ENCODE data around the gene UMODL1. TPM values are rescaled to one million over a fixed set of nuclear protein-coding genes. Genes with fewer than 3 reads are reported as not detected.

Gene UMODL1
- total RNA-seq, 1 experiment from 2014 or later = 0.18 TPM

DNA sequence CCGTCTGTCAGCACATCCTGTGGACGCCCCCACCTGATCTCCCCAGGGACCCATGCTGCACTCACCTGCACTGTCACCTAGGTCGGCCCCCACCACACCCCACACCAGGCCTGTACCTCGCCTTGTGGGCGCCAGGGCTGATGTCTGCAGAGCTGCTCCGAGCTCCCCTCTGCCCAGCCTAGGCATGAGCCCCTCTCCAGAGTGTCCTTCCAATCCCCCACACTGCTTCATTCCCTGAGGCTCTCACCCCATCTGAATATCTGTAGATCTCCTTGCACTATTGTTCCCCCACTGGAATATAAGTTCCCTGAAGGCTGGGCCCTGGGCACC lies 12.2 kb downstream of the UMODL1 start:
- intact Hi-C loops (cut with micrococcal nuclease; ENCODE audit: unreplicated experiment) (no loop called here), in situ Hi-C loops (cut with HindIII; ENCODE audit: low pct_unique_long_range_greater_than_20kb, low sequenced_read_pairs) (no loop called here)
- TF ChIP-seq POLR2AphosphoS5 (IDR thresholded peaks at IDR 0.05; ENCODE audit: low read depth, low read length) (no peak), TCF7L2 (IDR thresholded peaks at IDR 0.05; ENCODE audit: low read depth, low read length) (no peak)
- TF ChIP-seq, protein P1, sequence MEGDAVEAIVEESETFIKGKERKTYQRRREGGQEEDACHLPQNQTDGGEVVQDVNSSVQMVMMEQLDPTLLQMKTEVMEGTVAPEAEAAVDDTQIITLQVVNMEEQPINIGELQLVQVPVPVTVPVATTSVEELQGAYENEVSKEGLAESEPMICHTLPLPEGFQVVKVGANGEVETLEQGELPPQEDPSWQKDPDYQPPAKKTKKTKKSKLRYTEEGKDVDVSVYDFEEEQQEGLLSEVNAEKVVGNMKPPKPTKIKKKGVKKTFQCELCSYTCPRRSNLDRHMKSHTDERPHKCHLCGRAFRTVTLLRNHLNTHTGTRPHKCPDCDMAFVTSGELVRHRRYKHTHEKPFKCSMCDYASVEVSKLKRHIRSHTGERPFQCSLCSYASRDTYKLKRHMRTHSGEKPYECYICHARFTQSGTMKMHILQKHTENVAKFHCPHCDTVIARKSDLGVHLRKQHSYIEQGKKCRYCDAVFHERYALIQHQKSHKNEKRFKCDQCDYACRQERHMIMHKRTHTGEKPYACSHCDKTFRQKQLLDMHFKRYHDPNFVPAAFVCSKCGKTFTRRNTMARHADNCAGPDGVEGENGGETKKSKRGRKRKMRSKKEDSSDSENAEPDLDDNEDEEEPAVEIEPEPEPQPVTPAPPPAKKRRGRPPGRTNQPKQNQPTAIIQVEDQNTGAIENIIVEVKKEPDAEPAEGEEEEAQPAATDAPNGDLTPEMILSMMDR (IDR thresholded peaks at IDR 0.05) = no peak
- ATAC-seq (no peak), DNase-seq (ENCODE audit: low read depth, low spot score) (no peak)
- BruUV-seq (replicated peaks) = no TSS peak
- ChIA-PET POLR2A (no interaction called here), CTCF (interaction anchor here (0.6 kb wide), 1 partner anchor 160 kb away, joined by 3 read pairs; no protein-coding TSS in a partner anchor)
- H3K27me3 ChIP-seq (ENCODE audit: control insufficient read depth, insufficient read depth, low read length) = no peaks in the 10 kb centered on the region
- H3K4me1 ChIP-seq (ENCODE audit: control insufficient read depth, insufficient read depth, low read length) = peaks cover 8% of the 10 kb centered on the region
- no peaks in the 10 kb centered on the region for H3K9me3 ChIP-seq (ENCODE audit: control insufficient read depth, insufficient read depth, low read depth, low read length)
- no peak overlapping the region for H3K27ac ChIP-seq (ENCODE audit: low read length)
- no peaks in the 10 kb centered on the region for H3K36me3 ChIP-seq (ENCODE audit: control insufficient read depth, insufficient read depth, low read length)
- H3K4me3 ChIP-seq (ENCODE audit: low read depth in 2 of 2, low read length in 2 of 2) = no peak overlapping the region

DNA sequence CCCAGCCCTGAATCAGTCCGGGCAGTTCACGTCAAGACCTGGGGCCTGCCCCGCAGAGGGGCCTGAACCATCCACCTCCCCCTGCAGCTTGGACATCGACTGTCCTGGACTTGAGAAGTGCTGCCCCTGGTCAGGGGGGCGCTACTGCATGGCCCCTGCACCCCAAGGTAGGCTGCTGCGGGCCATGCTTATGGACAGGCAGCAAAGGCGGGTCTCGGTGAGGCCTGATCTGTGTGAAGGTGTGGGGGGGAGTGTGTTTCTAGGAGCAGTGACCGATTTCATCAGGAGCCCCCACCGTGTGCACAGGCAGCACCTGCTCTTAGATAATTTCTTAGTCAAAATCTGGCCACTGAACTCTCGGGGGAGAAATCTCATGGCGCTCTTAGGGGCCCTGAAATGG lies 13.0 kb downstream of the UMODL1 start:
- no peak overlapping the region for H3K27ac ChIP-seq (ENCODE audit: low read length)
- no peak overlapping the region for H3K4me3 ChIP-seq (ENCODE audit: low read depth in 2 of 2, low read length in 2 of 2)
- H3K36me3 ChIP-seq (ENCODE audit: control insufficient read depth, insufficient read depth, low read length) = no peaks in the 10 kb centered on the region
- no peak for ATAC-seq
- ChIA-PET POLR2A (interaction anchor here (0.6 kb wide), 1 partner anchor 73 kb away, joined by 3 read pairs; no protein-coding TSS in a partner anchor), CTCF (no interaction called here)
- DNase-seq (ENCODE audit: low read depth, low spot score) = no peak
- TF ChIP-seq, protein P2, sequence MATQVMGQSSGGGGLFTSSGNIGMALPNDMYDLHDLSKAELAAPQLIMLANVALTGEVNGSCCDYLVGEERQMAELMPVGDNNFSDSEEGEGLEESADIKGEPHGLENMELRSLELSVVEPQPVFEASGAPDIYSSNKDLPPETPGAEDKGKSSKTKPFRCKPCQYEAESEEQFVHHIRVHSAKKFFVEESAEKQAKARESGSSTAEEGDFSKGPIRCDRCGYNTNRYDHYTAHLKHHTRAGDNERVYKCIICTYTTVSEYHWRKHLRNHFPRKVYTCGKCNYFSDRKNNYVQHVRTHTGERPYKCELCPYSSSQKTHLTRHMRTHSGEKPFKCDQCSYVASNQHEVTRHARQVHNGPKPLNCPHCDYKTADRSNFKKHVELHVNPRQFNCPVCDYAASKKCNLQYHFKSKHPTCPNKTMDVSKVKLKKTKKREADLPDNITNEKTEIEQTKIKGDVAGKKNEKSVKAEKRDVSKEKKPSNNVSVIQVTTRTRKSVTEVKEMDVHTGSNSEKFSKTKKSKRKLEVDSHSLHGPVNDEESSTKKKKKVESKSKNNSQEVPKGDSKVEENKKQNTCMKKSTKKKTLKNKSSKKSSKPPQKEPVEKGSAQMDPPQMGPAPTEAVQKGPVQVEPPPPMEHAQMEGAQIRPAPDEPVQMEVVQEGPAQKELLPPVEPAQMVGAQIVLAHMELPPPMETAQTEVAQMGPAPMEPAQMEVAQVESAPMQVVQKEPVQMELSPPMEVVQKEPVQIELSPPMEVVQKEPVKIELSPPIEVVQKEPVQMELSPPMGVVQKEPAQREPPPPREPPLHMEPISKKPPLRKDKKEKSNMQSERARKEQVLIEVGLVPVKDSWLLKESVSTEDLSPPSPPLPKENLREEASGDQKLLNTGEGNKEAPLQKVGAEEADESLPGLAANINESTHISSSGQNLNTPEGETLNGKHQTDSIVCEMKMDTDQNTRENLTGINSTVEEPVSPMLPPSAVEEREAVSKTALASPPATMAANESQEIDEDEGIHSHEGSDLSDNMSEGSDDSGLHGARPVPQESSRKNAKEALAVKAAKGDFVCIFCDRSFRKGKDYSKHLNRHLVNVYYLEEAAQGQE (IDR thresholded peaks at IDR 0.05; ENCODE audit: insufficient read depth in 1 of 2, low read depth in 2 of 2, low read length in 1 of 2) = no peak
- no peak for TF ChIP-seq SIN3A (IDR thresholded peaks at IDR 0.05; ENCODE audit: borderline replicate concordance, insufficient read depth, low read depth, low read length)
- no peak for TF ChIP-seq POLR2AphosphoS5 (IDR thresholded peaks at IDR 0.05; ENCODE audit: low read depth, low read length)
- TF ChIP-seq, protein P1 (IDR thresholded peaks at IDR 0.05) = no peak
- TF ChIP-seq TCF7L2 (IDR thresholded peaks at IDR 0.05; ENCODE audit: low read depth, low read length) = no peak
- H3K27me3 ChIP-seq (ENCODE audit: control insufficient read depth, insufficient read depth, low read length) = no peaks in the 10 kb centered on the region
- H3K9me3 ChIP-seq (ENCODE audit: control insufficient read depth, insufficient read depth, low read depth, low read length) = no peaks in the 10 kb centered on the region
- no TSS peak for BruUV-seq (replicated peaks)
- in situ Hi-C loops (cut with HindIII; ENCODE audit: low pct_unique_long_range_greater_than_20kb, low sequenced_read_pairs) = no loop called here
- intact Hi-C loops (cut with micrococcal nuclease; ENCODE audit: unreplicated experiment) = no loop called here
- H3K4me1 ChIP-seq (ENCODE audit: control insufficient read depth, insufficient read depth, low read length) = peaks cover 8% of the 10 kb centered on the region
